ENCODE data around the gene EPHA5. TPM values are rescaled to one million over a fixed set of nuclear protein-coding genes. Genes with fewer than 3 reads are reported as not detected.
"Not testable (repeated sequence)": the region's sequence is repeated elsewhere in the genome, so short reads cannot be mapped to it uniquely, and the experiment has no call there.

The EPHA5 gene
- total RNA-seq, 1 donor from 2014 or later, result not detected

- no peak for DNase-seq (ENCODE audit: low spot score)
Observed at GRCh38 chr4:65383589-65384305, 286.5 kb downstream of the EPHA5 start.

- no peak for DNase-seq (ENCODE audit: low spot score)
Observed at GRCh38 chr4:65381648-65382047, 288.6 kb downstream of the EPHA5 start.

GRCh38 chr4:65370709-65371108 is 299.6 kb downstream of the EPHA5 start:
- no peak for DNase-seq (ENCODE audit: low spot score)

GRCh38 chr4:65367306-65367705 is 303.0 kb downstream of the EPHA5 start:
- DNase-seq (ENCODE audit: low spot score), result no peak

GRCh38 chr4:65358914-65359313 is 311.4 kb downstream of the EPHA5 start:
- no peak for DNase-seq (ENCODE audit: low spot score)

- DNase-seq (ENCODE audit: low spot score), result no peak
Observed at GRCh38 chr4:65353098-65353497, 317.2 kb downstream of the EPHA5 start.

GRCh38 chr4:65344278-65344825 is 325.9 kb downstream of the EPHA5 start:
- no peak for DNase-seq (ENCODE audit: low spot score)

- DNase-seq (ENCODE audit: low spot score), result no peak
Observed at GRCh38 chr4:65343342-65343741, 326.9 kb downstream of the EPHA5 start.

- DNase-seq (ENCODE audit: low spot score), result no peak
Observed at GRCh38 chr4:65341557-65341956, 328.7 kb downstream of the EPHA5 start.

GRCh38 chr4:65340382-65341109 is 329.7 kb downstream of the EPHA5 start:
- DNase-seq (ENCODE audit: low spot score), result no peak

GRCh38 chr4:65337371-65337770 is 332.9 kb downstream of the EPHA5 start:
- DNase-seq (ENCODE audit: low spot score), result no peak

GRCh38 chr4:65336465-65336864 is 333.8 kb downstream of the EPHA5 start:
- DNase-seq (ENCODE audit: low spot score), result no peak

GRCh38 chr4:65316534-65316933 is 353.8 kb downstream of the EPHA5 start:
- DNase-seq (ENCODE audit: low spot score), result no peak

- no peak for DNase-seq (ENCODE audit: low spot score)
Observed at GRCh38 chr4:65311120-65311519, 359.2 kb downstream of the EPHA5 start.

GRCh38 chr4:65310586-65310985 is 359.7 kb downstream of the EPHA5 start:
- no peak for DNase-seq (ENCODE audit: low spot score)

GRCh38 chr4:65308626-65309025 is 361.7 kb downstream of the EPHA5 start:
- not testable (repeated sequence) for DNase-seq (ENCODE audit: low spot score)

GRCh38 chr4:65302145-65302544 is 368.1 kb downstream of the EPHA5 start:
- no peak for DNase-seq (ENCODE audit: low spot score)

GRCh38 chr4:65296246-65296645 is 374.0 kb downstream of the EPHA5 start:
- DNase-seq (ENCODE audit: low spot score), result no peak

GRCh38 chr4:65287071-65287470 is 383.2 kb downstream of the EPHA5 start:
- DNase-seq (ENCODE audit: low spot score), result no peak

Measured in mesenteric fat pad (tissue), 1 donor.